HG03280 (cell line): ENCODE data around the gene CTNNB1.

Experiments
- ATAC-seq: cut with Tn5 transposase; IDR thresholded peaks from one replicate; pipeline ENCODE4 v1.9.1; 2021; ENCODE audit warnings: mild to moderate bottlenecking, moderate library complexity; ENCODE audit not compliant: unreplicated experiment

CTNNB1 gene

GRCh38 chr3:41190509-41191284 is 8.6 kb upstream of the CTNNB1 start:
- ATAC-seq = no peak

GRCh38 chr3:41192885-41193284 is 6.4 kb upstream of the CTNNB1 start:
- no peak for ATAC-seq

- no peak for ATAC-seq
Observed at GRCh38 chr3:41193794-41194539, 5.3 kb upstream of the CTNNB1 start.

GRCh38 chr3:41194701-41195100 is 4.6 kb upstream of the CTNNB1 start:
- no peak for ATAC-seq

GRCh38 chr3:41195946-41196345 is 3.4 kb upstream of the CTNNB1 start:
- ATAC-seq = no peak

- no peak for ATAC-seq
Observed at GRCh38 chr3:41196499-41197410, 2.5 kb upstream of the CTNNB1 start.

GRCh38 chr3:41198046-41198445 is 1.3 kb upstream of the CTNNB1 start:
- no peak for ATAC-seq

GRCh38 chr3:41198526-41198925 is 779 bp upstream of the CTNNB1 start:
- peak; percentile 0 for ATAC-seq

GRCh38 chr3:41199866-41200668 is 762 bp downstream of the CTNNB1 start:
- peak; percentile 9 for ATAC-seq

GRCh38 chr3:41200669-41201021 is 1.3 kb downstream of the CTNNB1 start:
- ATAC-seq = no peak

GRCh38 chr3:41202075-41202833 is 2.9 kb downstream of the CTNNB1 start:
- ATAC-seq = no peak

GRCh38 chr3:41202834-41203345 is 3.6 kb downstream of the CTNNB1 start:
- ATAC-seq = no peak

- no peak for ATAC-seq
Observed at GRCh38 chr3:41204369-41204768, 5.1 kb downstream of the CTNNB1 start.

GRCh38 chr3:41205591-41205990 is 6.3 kb downstream of the CTNNB1 start:
- ATAC-seq = no peak

- ATAC-seq = no peak
Observed at GRCh38 chr3:41207355-41207754, 8.1 kb downstream of the CTNNB1 start.

- ATAC-seq = no peak
Observed at GRCh38 chr3:41208507-41209220, 9.4 kb downstream of the CTNNB1 start.

GRCh38 chr3:41209646-41210045 is 10.3 kb downstream of the CTNNB1 start:
- no peak for ATAC-seq

GRCh38 chr3:41210966-41211365 is 11.7 kb downstream of the CTNNB1 start:
- ATAC-seq = no peak

GRCh38 chr3:41212088-41212487 is 12.8 kb downstream of the CTNNB1 start:
- ATAC-seq = no peak
